Lung (tissue), 12 donors: ENCODE measurements around the gene ANTXR2. TPM values are rescaled to one million over a fixed set of nuclear protein-coding genes. Genes with fewer than 3 reads are reported as not detected.
"Not testable (repeated sequence)": the region's sequence is repeated elsewhere in the genome, so short reads cannot be mapped to it uniquely, and the experiment has no call there.

Experiments used
- ATAC-seq: fragments of 200-7000 bp; cut with Tn5 transposase; one replicate; pipeline ENCODE4 v1.9.1; 2020; ENCODE audit warnings: moderate number of reproducible peaks; ENCODE audit not compliant: insufficient read depth, low FRiP score
- DNase-seq, 3 donors: peaks; one replicate each; pipeline ENCODE4 v3.0.0-alpha.2; 2013 to 2017
- H3K27ac ChIP-seq, 2 donors: one replicate each; pipeline ENCODE4 v1.5.1; 2013; ENCODE audit warnings: mild to moderate bottlenecking in 2 of 2, moderate library complexity in 2 of 2, control low read depth in 1 of 2, inconsistent platforms in 1 of 2, low read depth in 1 of 2, low read length in 1 of 2
- H3K27me3 ChIP-seq, 3 donors: one replicate each; pipeline ENCODE4 v1.5.1; 2013; ENCODE audit warnings: low read length in 2 of 3; ENCODE audit not compliant: control insufficient read depth in 3 of 3, insufficient read depth in 3 of 3
- H3K36me3 ChIP-seq, 4 donors: one replicate each; pipeline ENCODE4 v1.5.1; 2013; ENCODE audit warnings: low read length in 4 of 4, mild to moderate bottlenecking in 1 of 4, moderate library complexity in 1 of 4; ENCODE audit not compliant: control insufficient read depth in 4 of 4, insufficient read depth in 4 of 4
- H3K4me1 ChIP-seq, 5 donors: one replicate each; pipeline ENCODE4 v1.5.1; 2013; ENCODE audit warnings: low read length in 5 of 5, mild to moderate bottlenecking in 2 of 5, moderate library complexity in 1 of 5; ENCODE audit not compliant: control insufficient read depth in 5 of 5, insufficient read depth in 5 of 5
- H3K4me3 ChIP-seq: one replicate; pipeline ENCODE4 v1.5.1; 2013; ENCODE audit warnings: mild to moderate bottlenecking, control low read depth, moderate library complexity
- H3K9ac ChIP-seq, 2 donors: one replicate each; pipeline ENCODE4 v1.5.1; 2013; ENCODE audit warnings: low read length in 2 of 2, control low read depth in 1 of 2; ENCODE audit not compliant: insufficient read depth in 1 of 2
- H3K9me3 ChIP-seq, 4 donors: one replicate each; pipeline ENCODE4 v1.5.1; 2013; ENCODE audit warnings: low read length in 3 of 4, mild to moderate bottlenecking in 1 of 4, moderate library complexity in 1 of 4; ENCODE audit not compliant: control insufficient read depth in 4 of 4, insufficient read depth in 3 of 4
- WGBS, 2 donors: extraction: QIAGEN DNeasy Blood & Tissue Kit; methylation state at CpG; one replicate each; pipeline ENCODE4 v1.1.7; 2013; 5-methylcytosine and 5-hydroxymethylcytosine counted together
- polyA plus RNA-seq, 2 donors: library from polyadenylated mRNA; stranded (reverse); fragments of 200-250 nt; gene quantifications; one replicate each; pipeline ENCODE4 v1.2.1, GENCODE V29; 2013
- total RNA-seq, 2 donors: library from RNA; depleted of rRNA in 1 of 2; stranded (reverse); fragments of >200 nt in 1 of 2; gene quantifications; one replicate each; pipeline ENCODE4 v1.2.1, GENCODE V29; 2014 to 2021
- TF ChIP-seq, protein P1 (sequence below): IDR thresholded peaks from 2 replicates; pipeline ENCODE4 v1.5.1; 2012; ENCODE audit warnings: mild to moderate bottlenecking; ENCODE audit errors: control extremely low read depth, extremely low read depth
- donor health status: control.
- donor health status: control.
- donor health status: Bipolar disorder and iron deficiency.
- donor health status: healthy.
- donor health status: DM: yes; HTN: yes; CAD: no.

ANTXR2 gene
- total and polyA plus RNA-seq, 4 donors = 4.8 to 47.2 (median 28.6) TPM

DNA sequence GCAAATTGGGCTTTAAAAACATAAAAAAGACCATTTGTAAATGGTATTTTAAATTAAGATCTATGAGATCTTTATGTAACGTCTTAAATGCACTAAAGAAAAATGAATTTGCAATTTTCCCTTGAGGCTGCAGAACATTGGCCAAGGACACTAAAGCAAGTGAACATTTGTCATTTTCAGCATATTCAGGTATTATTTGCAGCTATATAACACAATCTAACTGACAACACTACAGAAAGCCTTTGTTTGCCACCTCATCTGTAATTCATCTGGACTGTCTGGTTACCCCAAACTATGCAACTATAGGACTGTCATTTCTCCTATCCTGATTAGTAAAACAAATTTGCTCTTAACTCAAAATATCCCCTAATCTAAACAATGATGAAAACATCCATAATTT, 74.8 kb downstream of the ANTXR2 start:
- H3K4me1 ChIP-seq = peaks cover 0 to 12% (median 0%) of the 10 kb centered on the region in 5 donors
- ATAC-seq = no peak
- no peak overlapping the region for H3K4me3 ChIP-seq
- H3K27me3 ChIP-seq = no peaks in the 10 kb centered on the region
- no peaks in the 10 kb centered on the region for H3K36me3 ChIP-seq
- DNase-seq = no peak
- 79 to 83% methylated on average over 1 of the region's 1 CpG for WGBS, 2 donors
- H3K9ac ChIP-seq = no peak overlapping the region
- H3K27ac ChIP-seq = no peak overlapping the region
- TF ChIP-seq, protein P1, sequence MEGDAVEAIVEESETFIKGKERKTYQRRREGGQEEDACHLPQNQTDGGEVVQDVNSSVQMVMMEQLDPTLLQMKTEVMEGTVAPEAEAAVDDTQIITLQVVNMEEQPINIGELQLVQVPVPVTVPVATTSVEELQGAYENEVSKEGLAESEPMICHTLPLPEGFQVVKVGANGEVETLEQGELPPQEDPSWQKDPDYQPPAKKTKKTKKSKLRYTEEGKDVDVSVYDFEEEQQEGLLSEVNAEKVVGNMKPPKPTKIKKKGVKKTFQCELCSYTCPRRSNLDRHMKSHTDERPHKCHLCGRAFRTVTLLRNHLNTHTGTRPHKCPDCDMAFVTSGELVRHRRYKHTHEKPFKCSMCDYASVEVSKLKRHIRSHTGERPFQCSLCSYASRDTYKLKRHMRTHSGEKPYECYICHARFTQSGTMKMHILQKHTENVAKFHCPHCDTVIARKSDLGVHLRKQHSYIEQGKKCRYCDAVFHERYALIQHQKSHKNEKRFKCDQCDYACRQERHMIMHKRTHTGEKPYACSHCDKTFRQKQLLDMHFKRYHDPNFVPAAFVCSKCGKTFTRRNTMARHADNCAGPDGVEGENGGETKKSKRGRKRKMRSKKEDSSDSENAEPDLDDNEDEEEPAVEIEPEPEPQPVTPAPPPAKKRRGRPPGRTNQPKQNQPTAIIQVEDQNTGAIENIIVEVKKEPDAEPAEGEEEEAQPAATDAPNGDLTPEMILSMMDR = no peak
- H3K9me3 ChIP-seq = no peaks in the 10 kb centered on the region

DNA sequence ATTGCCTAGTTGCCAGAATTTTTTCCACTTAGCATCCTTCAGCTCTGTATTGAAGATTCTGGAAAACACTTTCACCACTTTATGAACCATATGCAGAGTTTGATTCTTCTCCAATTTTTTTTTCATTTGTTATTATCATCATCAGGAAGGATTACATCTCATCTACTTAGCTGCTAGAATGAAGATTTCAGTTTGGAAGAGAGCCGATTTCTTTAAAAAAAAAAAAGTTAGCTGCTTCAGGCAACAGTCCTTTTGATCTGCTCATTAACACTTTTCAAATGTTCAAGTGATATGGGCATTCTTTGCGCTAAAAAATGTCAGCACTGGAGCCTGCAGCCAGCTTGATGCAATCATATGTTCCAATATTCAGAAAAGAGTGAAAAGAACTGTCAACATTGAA, 76.2 kb downstream of the ANTXR2 start:
- DNase-seq = peak; percentile 31 to 83 (median 81)
- no peaks in the 10 kb centered on the region for H3K9me3 ChIP-seq
- TF ChIP-seq, protein P1 = no peak

GRCh38 chr4:79993476-79993875, 79.6 kb downstream of the ANTXR2 start:
- TF ChIP-seq, protein P1 = no peak
- no peaks in the 10 kb centered on the region for H3K27me3 ChIP-seq
- ATAC-seq (no peak), DNase-seq (no peak)
- H3K4me3 ChIP-seq = no peak overlapping the region
- no peaks in the 10 kb centered on the region for H3K36me3 ChIP-seq
- H3K9ac ChIP-seq = no peak overlapping the region
- H3K9me3 ChIP-seq = peaks cover 0 to 2% (median 0%) of the 10 kb centered on the region in 4 donors
- H3K4me1 ChIP-seq = peaks cover 0 to 12% (median 2%) of the 10 kb centered on the region in 5 donors
- H3K27ac ChIP-seq = no peak overlapping the region
- WGBS, 2 donors = 76 to 78% methylated on average over 2 of the region's 2 CpGs

More for the DNA sequence above, 76.2 kb downstream of the ANTXR2 start:
- H3K9ac ChIP-seq = no peak overlapping the region
- no peak overlapping the region for H3K27ac ChIP-seq
- peaks cover 0 to 12% (median 0%) of the 10 kb centered on the region in 5 donors for H3K4me1 ChIP-seq
- H3K36me3 ChIP-seq = no peaks in the 10 kb centered on the region
- H3K4me3 ChIP-seq = no peak overlapping the region
- ATAC-seq = no peak
- 57 to 82% methylated on average over 2 of the region's 2 CpGs for WGBS, 2 donors
- H3K27me3 ChIP-seq = no peaks in the 10 kb centered on the region

DNA sequence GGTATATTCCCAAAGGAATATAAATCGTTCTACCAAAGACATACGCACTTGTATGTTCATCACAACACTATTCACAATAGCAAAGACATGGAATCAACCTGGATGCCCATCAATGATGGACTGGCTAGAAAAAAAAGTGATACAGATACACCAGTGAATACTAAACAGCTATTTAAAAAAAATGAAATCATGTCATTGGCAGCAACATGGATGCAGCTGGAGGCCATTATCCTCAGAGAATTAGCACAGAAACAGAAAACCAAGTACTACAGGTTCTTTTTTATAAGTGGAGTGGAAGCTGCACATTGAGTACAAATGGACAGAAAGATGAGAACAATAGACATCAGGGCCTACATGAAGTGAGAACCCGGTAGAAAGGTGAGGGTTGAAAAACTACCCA, 81.4 kb downstream of the ANTXR2 start:
- Histone ChIP-seq H3K9me3 (peaks cover 0 to 2% (median 0%) of the 10 kb centered on the region in 4 donors), H3K36me3 (no peaks in the 10 kb centered on the region), H3K27me3 (no peaks in the 10 kb centered on the region), H3K27ac (no peak overlapping the region), H3K4me3 (no peak overlapping the region), H3K9ac (no peak overlapping the region), H3K4me1 (peaks cover 0 to 5% (median 2%) of the 10 kb centered on the region in 5 donors)
- ATAC-seq = no peak
- DNase-seq = no peak
- TF ChIP-seq, protein P1 = no peak
- WGBS, 2 donors = 96 to 99% methylated on average over 3 of the region's 3 CpGs

DNA sequence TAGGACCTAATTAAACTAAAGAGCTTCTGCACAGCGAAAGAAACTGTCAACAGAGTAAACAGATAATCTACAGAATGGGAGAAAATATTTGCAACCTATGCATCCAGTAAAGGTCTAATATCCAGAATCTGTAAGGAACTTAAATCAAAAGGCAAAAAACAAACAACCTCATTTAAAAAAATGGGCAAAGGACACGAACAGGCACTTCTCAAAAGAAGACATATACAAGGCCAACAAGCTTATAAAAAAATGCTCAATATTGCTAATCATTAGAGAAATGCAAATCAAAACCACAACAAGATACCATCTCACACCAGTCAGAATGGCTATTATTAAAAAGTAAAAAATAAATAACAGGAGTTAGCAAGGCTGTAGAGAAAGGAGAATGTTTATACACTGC, 81.9 kb downstream of the ANTXR2 start:
- H3K4me3 ChIP-seq, H3K27me3 ChIP-seq, ATAC-seq, H3K9me3 ChIP-seq, H3K9ac ChIP-seq, H3K4me1 ChIP-seq, H3K27ac ChIP-seq, H3K36me3 ChIP-seq, DNase-seq: not testable (repeated sequence)
- 97 to 99% methylated on average over 2 of the region's 2 CpGs for WGBS, 2 donors
